ENCODE results near the gene SPATA2L.

- TF ChIP-seq CTCF (IDR thresholded peaks at IDR 0.05): no peak
- TF ChIP-seq POLR2A (IDR thresholded peaks at IDR 0.05): peak in 1 of 2 donors; percentile 28
These were observed 22.1 kb upstream of the SPATA2L start for GRCh38 chr16:89723279-89724250.

Data from tibial nerve (tissue), 3 donors.